Erythroblast (primary cell): ENCODE data around the gene CDK14.
"Not testable (repeated sequence)": the region's sequence is repeated elsewhere in the genome, so short reads cannot be mapped to it uniquely, and the experiment has no call there.

Experiments
- DNase-seq, 2 experiments: peaks; one replicate each; lab custom pipeline; 2025; lab: John Stamatoyannopoulos, UW
- GATA1 ChIP-seq: IDR thresholded peaks from 2 replicates; pipeline ENCODE4 v1.6.1; 2011; ENCODE audit warnings: low read depth, mild to moderate bottlenecking, control low read depth, low read length, moderate library complexity
- POLR2A ChIP-seq: IDR thresholded peaks from 2 replicates; pipeline ENCODE4 v1.6.1; 2011; ENCODE audit warnings: mild to moderate bottlenecking, low read length

CDK14 gene

DNA sequence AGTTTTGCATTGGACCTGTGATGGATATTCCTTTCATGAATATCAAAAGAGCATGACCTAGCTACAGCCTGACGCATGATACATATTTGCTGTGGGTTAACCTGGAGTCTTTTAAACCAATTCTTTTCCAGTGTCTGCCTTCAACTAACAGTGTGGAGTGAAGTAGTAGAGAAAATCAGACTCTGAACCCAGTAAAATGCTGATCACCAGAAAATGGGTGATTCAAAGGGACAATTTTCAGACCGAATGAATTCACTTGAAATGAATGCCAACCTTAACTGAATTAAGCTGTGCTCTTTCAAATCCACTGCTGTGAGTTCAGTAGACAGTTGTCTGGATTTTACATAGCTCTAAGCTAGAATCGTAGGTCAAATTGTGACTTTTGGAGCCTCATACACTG lies 123.0 kb downstream of the CDK14 start:
- TF ChIP-seq GATA1 = no peak
- DNase-seq = no peak

DNA sequence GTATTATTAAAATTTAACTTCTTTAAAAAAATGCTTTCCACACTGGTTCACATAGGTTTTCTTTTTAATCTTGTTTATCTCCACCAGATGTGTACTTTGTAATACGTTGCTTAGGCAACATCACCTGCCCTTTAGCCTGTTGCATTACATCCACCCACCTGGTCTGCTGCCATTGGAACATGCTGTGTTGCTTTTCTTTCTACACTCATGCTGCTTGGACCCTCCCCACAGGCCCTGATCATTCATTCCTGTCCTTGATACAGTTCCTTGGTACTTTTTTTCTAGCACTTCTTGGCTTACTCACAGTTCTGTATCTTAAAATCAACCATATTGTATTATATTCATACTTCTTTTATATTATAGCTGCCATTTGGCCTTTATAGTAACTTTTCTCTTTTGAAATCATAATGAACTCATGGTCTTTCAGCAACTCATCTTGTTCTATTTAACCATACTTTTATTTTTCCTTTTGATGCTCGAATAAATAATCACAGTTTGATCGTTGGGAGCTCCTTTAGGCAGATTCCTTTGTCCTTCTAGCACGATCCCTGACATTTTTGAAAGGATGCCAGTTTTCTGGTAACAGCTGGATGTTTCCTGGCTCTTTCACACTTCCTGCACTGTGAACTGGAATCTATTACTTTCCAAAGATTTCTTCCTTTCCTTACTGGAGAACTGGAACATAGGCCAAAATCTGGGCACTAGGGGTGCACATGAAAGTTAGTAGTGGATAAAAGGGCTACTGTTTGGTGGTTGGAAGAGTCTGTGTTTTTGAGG lies 125.1 kb downstream of the CDK14 start:
- no peak for TF ChIP-seq POLR2A
- TF ChIP-seq GATA1 = no peak
- DNase-seq = no peak

DNA sequence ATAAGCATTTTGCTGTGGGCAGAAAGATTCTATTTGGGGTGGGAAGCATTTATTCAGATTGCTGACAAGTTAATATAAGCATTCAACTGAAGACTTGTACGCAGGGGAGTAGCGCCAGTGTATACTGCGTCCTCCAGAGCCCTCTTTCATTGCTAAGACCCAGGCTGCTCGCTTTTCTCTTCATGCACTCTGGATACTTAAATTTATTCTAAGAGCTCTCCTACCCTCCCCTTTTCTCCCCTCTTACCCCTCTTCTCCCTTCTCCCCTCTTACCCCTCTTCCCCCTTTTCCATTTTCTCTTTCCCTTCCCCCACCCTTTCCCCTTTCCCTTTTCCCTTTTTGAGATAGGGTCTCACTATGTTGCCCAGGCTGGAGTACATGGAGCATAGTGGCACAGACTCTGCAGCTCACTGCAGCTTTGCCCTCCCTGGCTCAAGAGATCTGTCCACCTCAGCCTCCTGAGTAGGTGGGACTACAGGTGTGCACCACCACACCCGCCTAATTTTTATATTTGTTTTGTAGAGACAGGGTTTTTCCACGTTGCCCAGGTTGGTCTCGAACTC lies 125.8 kb downstream of the CDK14 start:
- no peak for DNase-seq
- TF ChIP-seq GATA1 = no peak
- no peak for TF ChIP-seq POLR2A

DNA sequence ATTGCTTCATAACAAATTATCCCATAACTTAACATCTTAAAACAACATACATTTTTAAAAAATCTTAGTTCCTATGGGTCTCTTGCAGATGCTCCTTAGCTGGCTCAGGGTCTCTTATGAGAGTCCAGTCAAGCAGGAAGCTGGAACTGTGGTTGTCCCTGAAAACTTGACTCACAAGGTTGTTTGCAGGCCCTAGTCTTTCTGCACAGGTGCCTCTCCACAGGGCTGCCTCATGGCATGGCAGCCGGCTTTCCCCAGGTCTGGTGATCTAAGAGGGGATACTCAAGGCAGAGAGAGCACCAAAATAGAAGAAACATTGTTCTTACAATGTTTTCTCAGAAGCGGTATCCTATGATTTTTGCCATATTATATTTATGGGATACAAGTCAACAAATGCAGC lies 127.1 kb downstream of the CDK14 start:
- DNase-seq = no peak
- TF ChIP-seq POLR2A (no peak), GATA1 (no peak)

DNA sequence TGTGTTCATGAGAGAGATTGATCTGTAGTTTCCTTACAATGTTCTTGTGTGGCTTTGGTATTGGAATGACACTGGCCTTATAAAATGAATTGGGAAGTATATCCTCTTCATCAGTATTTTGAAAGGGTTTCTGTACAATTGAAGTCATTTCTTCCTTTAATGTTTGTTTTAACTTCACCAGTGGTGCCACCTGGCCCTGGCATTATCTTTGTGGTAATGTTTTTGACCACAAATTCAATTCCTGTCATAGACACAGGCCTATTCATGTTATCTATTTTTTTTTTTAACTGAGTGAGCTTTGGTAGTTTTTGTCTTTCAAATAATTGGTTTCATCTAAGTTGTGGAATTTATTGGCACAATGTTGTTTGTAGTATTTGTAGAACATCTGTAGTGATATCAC lies 127.7 kb downstream of the CDK14 start:
- TF ChIP-seq GATA1 (no peak), POLR2A (no peak)
- no peak for DNase-seq

DNA sequence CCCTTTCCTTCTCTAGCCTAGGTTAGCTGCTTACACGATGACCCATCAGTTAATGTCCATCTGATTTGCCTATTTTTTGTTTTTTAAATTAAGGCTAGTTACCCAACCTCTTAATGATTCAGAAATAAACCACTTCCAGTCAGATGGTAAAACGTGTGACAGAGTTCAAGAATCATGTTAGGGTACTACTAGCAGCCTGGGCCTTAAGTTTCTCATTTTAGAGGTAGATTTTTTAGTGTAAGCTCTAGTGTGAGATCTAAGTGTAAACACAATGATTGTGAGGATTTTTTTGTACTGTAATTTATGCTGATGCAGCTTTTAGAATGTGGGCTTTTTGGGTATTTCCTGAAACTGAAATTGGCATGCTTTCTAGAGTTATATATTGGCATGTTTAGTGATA lies 130.0 kb downstream of the CDK14 start:
- no peak for DNase-seq
- TF ChIP-seq GATA1 (no peak), POLR2A (no peak)

DNA sequence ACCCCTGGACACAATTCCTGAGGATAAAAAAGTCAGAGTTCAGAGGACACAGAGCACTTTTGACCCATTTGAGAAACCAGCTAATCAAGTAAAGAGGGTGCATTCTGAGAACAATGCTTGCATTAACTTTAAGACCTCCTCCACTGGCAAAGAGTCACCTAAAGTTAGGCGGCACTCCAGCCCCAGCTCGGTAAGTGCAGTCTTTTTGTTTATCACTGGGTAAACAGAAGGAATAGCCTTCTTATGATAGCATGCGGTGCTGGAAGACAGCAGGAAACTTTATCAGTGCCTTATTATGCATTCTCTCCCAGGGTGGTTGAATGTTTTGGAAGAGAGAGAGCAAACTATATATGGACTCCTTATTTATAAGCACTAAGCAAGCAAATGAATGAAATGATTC lies 130.5 kb downstream of the CDK14 start:
- DNase-seq = no peak
- no peak for TF ChIP-seq POLR2A
- no peak for TF ChIP-seq GATA1

DNA sequence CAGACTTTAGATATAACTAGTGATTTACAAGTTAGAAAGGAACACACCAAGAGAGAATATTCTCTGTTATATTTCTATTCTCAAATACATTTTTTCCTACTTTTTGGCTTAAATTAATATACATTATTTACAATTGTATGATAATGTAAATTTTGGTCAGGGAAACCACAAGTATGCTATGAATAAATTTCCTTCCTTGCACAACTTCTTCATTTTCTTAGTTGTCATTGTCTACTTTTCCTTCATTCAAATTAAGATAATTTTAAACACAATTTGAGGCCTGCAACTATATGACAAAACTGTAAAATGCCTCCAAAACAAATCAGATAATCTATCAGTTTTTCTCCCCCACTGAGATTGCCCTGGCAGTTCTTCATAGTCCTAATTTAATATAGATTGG lies 131.3 kb downstream of the CDK14 start:
- no peak for TF ChIP-seq GATA1
- TF ChIP-seq POLR2A = no peak
- DNase-seq = no peak

DNA sequence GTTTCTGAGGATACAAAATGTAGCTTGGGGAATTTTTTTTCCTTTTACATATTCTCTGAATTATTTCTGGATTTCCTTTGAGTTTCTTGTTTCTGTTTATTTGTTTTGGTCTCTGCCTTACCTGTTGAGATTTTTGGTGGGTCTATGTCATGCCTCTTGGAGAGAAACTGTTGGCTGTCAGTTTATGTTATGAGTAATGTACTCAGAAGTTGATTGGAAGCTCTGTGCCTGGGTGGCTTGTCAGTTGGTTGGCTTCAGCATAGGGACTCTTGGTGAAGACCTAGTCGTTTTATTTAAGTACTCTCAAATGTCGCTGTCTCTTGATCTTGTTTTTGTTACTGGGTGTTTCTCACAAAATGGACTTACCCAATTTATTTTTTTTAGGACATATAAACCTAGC lies 132.4 kb downstream of the CDK14 start:
- TF ChIP-seq POLR2A (no peak), GATA1 (no peak)
- no peak for DNase-seq

DNA sequence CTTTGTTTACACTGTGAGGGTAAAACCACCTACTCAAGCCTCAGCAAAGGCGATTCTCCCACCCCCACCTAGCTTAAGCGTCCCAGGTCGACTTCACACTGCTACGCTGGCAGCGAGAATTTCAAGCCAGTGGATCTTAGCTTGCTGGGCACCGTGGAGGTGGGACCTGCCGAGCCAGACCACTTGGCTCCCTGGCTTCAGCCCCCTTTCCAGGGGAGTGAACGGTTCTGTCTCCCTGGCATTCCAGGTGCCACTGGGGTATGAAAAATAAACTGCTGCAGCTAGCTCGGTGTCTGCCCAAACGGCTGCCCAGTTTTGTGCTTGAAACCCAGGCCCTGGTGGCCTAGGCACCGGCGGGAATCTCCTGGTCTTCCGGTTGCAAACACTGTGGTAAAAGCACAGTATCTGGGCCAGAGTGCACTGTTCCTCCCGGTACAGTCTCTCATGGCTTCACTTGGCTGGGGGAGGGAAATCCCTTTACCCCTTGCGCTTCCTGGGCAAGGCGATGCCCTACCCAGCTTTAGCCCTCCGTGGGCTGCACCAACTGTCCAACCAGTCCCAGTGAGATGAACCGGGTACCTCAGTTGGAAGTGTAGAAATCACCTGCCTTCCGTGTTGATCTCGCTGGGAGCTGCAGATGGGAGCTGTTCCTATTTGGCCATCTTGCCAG lies 139.6 kb downstream of the CDK14 start:
- not testable (repeated sequence) for DNase-seq

DNA sequence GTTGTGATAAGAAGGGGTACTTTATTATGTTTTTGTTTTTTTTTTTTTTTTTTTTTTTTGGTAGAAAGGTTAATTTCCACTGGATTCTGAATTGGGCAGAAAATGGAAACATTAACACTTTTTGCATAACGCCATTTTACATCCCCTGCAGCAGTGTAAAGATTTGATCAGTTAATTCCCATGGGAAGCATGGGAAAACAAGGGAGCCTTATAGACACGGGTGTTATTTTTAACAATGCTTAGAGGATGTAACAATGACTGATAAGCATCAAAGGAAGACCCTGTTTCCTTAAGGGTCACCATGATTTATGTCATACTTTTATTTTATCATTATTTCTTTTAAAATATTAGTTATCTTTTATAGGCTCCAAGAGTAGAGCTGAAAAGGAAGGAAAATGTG lies 140.2 kb downstream of the CDK14 start:
- no peak for DNase-seq
- TF ChIP-seq GATA1 = no peak
- no peak for TF ChIP-seq POLR2A

DNA sequence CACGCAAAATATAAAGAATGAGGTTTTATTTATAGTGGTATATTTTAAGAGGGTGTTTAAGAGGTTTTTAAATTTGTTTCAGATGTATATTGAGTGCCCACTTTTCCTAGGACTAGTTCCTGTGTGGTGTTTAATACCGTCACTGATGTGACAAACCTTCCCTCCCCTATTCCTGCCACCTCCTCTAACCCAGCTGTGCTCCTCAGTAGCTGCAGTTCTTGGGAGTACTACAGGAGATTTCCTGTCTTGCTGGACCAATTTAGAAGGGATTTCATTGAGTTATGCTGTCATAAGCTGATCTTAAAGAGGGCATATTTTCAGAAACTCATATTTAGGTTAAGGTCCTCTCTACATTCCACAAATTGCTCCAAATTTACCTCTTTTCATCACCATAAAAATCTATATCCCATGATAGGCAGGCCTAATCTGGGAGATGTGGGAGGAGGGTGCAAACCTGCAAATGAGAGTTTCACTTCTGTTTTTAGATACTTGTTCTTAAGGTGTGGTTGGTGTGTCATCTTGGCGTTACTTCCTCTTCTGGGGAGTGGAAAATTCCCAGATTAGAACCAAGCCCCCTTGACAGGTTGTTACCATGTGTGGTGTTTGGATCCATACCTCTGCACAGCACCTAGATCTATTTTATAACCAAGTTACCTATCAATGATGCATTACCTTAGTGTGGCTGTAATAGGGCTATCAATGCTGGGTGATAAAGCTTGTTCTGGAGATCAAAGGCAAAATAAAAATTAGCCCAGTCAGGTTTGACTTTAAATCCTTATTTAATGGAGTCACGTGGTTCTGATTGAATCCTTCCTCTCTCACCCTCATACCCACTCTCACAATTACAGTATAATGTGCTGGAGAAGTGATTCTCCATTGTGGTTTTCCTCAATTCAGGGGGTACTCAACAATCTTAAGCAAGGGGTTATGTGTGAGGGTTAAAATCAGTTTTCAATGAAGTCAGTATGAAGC lies 141.1 kb downstream of the CDK14 start:
- TF ChIP-seq POLR2A = no peak
- no peak for TF ChIP-seq GATA1
- DNase-seq = no peak

DNA sequence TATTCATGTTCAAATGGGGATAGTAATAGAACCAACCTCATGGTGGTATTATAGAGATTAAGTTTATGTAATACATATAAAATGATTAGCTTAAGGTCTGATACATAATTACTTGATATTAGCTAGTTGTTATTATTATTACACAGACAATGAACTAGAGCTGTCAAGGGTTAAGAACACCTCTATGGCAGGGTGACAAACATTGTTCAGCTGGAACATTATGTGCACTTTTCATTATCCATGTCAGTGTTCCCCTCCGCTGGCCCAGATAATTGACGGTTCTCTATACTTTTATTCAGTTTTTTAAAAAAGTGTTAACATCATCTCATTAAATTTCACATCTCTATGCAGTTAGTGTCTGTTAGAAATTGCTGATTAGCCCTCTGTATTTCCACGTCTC lies 142.1 kb downstream of the CDK14 start:
- TF ChIP-seq POLR2A (no peak), GATA1 (no peak)
- DNase-seq = no peak

DNA sequence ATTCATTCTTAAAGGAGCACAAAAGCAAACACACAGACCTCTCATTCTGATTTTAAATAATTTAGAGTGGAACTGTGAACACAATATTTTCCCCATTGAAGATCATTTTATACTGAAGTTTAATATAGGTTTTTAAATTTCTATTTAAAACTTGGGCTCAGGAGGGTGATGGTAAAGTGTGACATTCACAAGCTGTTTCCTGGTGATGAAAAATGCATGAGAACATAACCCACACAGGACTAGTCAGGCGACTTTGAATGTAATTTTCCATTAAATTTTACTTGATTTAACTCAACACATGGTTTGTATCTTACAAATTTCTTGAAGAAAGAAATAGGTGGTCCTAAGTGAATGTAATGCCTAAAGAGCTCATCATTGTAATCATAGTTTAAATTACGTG lies 143.6 kb downstream of the CDK14 start:
- TF ChIP-seq POLR2A (no peak), GATA1 (no peak)
- DNase-seq = no peak

DNA sequence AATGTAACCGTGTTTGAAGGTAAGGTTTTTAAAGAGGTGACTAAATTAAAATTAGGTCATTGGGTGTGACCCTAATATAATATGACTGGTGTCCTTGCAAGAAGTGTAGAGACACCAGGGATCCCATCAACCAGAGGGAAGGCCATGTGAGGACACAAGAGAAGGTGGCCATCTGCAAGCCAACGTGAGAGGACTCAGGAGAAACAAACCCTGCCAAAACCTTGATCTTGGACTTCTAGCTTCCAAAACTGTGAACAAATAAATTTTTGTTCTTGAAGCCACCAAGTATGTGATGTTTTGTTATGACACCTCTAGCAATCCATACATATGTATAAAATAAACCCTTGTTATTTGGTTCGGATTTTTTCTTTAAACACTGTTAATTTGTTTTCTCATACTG lies 144.3 kb downstream of the CDK14 start:
- no peak for TF ChIP-seq POLR2A
- TF ChIP-seq GATA1 = no peak
- no peak for DNase-seq
